Measurements from ENCODE around the gene ATP1B1.

ATP1B1 gene

GRCh38 chr1:169098380-169098779, 8.1 kb upstream of the ATP1B1 start:
- DNase-seq = no peak

DNA sequence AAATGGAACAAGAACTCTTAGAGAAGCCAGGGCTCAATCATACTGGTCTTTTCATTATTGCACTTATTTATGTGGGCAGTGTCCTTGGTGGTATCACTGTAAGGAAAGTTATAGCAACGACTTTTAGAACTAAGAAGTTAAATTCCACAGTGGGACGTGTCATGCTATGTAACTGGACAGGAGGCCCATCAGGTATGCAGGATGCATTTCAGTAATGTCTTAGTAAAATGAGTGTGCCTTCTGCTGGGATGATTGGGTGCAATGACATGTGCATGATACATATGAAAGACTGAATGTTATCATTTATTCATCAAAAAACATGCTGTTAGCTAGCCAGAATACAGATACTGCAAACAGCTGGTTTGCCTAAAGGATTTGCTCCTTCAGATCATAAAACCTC, 6.9 kb upstream of the ATP1B1 start:
- DNase-seq = no peak

- DNase-seq = no peak
Measured at GRCh38 chr1:169100208-169100607, 6.3 kb upstream of the ATP1B1 start.

DNA sequence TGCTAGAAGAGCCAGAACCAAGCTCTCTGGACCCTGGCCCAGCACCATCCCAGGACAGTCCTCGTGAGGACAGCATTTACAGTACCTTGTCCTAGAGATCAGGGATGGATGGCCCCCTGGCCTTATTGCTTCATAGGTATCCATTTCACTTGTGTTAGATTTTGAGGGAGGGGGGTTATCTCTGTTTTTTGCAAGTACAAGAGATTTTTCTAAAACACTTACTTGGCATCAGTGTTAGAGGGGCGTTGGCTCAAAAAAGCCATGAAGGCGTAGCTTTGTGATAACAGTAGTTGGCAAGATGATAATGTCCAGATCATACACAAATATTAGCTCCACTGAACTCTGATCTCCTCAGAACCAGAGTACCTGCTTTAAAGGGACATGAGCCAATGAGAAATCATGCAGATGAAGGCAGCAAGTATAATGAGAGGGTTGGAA, 5.8 kb upstream of the ATP1B1 start:
- no peak for DNase-seq

GRCh38 chr1:169102567-169102966, 3.9 kb upstream of the ATP1B1 start:
- DNase-seq = peak in 1 of 2 experiments; percentile 73

- no peak for DNase-seq
Measured at GRCh38 chr1:169103002-169103401, 3.5 kb upstream of the ATP1B1 start.

DNA sequence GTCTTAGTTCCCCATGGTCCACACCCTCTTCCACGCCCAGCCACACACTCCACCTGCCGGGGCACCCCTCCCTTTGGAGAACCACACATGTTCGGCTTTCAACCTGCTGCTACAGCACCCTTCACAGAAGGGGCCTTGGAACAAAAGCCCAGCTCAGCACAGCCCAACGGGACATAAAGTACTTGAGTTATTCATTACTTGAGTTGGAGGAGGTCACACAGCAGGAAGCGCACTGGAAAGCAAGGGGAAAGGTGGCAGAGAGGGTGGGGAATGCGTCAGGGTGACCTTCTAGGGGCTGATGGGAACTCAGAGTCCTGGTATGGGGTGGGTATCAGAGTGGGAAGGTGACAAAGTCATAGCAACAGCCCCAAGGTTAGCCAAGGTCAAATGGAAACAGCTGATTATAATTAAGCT, 3.0 kb upstream of the ATP1B1 start:
- peak; percentile 91 to 92 for DNase-seq

- no peak for DNase-seq
Measured at GRCh38 chr1:169105087-169105433, 1.4 kb upstream of the ATP1B1 start.

DNA sequence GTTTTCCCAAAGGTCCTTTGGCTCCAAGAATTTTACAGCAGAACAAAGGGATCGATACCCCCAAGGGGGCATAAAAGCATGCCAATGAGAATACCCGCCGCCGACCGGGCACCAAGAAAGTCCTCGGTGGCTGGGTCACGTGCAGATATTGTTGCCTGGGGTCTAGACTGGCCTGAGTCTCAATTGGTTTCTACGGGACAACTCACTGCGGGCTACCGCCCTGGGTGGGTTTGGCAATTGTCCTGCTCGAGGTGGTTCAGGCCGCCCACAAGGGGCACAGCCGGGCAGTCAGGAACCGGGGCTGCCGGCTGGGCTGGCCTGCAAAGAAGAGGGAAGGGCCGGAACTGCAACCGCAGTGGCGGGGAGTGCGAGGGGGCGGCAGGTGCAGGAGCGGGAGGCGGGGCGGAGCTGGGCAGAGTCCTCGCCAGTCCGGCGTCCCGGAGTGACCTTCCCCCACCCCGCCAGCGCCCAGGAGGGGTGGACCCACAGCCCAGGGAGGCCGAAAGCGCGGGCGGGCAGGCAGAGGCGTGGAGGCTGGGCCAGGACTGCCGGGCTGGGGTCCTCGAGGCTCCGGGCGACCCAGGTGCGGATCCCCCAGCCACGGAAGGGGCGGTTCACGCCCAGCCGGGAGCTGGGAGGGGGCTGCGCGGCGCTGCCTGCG, 926 bp upstream of the ATP1B1 start:
- peak; percentile 95 to 98 for DNase-seq

GRCh38 chr1:169106921-169107602, 572 bp downstream of the ATP1B1 start:
- DNase-seq = peak in 1 of 2 experiments; percentile 63

GRCh38 chr1:169107603-169108208, 1.2 kb downstream of the ATP1B1 start:
- no peak for DNase-seq

DNA sequence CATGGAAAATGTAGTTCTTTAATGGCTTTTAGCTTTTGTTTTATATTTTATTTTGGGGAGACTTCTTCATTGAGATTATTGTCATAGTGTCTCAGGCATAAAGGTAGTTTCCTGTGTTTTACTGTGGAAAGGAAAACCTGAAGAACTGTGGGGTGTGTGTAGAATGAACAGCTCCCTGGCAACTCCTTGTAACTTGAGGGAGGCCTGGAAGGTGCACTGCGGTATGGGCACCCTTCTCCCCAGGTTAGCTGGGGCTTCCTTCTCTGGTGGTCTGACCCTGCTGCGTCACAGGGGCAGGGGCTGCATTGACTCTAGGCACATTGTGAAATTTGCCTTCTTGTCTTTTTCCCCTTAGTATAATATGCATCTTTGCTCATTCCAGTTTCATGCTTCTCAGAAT, 1.7 kb downstream of the ATP1B1 start:
- no peak for DNase-seq

DNA sequence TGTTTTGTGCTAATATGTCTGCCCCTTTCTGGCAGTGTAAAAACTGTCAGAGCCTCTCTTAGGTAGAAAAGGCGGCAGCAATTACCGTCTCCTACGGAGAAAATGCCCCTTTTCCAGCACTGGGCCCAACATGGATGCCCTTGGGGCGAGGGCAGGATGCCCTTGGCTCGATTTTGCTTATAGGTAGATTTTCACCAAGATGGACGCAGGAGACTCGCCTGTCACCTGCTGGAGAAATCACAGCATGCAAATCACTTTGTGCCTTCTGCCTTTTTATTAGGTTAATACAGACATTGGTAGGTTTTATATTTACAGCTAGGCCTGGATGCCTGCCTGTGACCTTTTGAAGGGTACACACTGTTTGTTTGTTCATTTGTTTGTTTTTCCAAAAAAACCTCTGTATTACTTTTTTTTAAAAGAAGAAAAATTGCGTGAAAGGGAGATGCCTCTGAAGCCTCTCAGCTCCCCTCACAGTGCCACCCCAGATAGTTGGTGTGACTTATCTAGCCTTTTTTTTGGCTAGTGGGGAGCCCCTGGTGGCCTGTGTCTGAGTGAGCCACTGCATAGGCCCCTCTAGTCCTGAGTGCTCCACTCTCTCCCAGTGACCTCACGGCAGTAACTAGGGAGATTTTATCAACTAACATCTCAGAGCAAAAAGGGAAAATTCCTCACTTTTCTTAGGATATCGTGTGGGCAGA, 2.5 kb downstream of the ATP1B1 start:
- peak; percentile 44 to 50 for DNase-seq

DNA sequence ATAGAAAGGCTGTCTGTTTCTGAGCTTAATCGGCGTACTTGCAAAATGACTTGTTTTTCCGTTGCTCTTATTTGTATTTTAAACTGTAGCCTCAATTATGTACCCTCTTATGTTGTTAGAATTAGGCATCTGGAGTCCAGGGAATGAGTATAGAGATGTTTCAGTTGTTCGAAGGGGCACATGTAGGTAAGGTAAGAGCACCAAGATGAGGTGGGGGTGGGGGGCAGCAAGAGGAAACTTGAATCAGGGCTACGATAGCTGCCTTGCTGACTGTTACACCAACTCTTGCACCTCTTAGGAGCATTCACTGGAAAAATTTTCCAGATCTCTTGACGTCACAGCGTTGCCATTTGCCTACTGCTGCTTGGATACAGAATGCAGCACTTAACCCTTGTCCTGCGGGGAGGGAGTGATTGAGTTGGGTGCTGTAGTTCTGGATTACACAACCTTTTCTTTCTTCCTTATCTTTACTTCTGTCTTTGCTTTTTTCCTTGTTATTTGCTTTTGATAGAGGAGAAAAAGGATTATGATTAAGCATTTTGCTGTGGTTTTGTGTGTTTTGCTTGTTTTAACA, 3.2 kb downstream of the ATP1B1 start:
- DNase-seq = peak; percentile 53 to 57

- no peak for DNase-seq
Measured at GRCh38 chr1:169110236-169110635, 3.7 kb downstream of the ATP1B1 start.

GRCh38 chr1:169110689-169111447, 4.4 kb downstream of the ATP1B1 start:
- DNase-seq = no peak

- no peak for DNase-seq
Measured at GRCh38 chr1:169111472-169111871, 5.0 kb downstream of the ATP1B1 start.

GRCh38 chr1:169112241-169112640, 5.8 kb downstream of the ATP1B1 start:
- no peak for DNase-seq

GRCh38 chr1:169113613-169114119, 7.2 kb downstream of the ATP1B1 start:
- no peak for DNase-seq

DNA sequence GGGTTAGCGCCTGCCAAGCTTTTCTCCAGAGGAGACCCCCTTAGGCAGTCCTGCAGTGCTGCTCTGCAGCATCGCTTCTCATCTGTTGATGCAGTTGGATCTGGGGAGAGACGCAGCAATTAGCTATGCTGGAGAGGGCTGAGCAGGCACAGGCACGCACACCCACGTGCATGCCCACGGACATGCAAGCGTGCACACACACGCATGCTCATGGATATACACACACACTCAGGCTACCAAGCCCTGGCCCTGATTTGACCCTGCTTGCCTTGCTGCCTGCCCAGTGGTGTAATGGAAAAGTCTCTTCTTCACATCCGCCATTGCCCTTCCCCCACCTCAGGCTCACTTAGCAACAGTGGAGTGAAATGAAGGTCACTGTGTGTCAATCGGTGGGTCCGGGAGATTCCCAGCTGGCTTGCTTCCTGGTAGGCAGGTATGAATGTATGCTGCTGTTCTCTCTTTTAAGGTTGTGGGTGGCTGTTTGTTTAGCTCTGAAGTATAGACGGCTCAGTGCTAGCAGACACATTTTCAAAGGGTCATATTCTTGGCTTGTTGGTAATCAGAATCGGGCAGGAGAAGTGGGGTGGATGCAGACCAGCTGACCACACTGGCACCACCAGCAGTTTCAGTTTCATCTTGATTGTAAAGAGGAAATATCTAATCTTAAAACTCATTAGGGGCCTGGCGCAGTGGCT, 9.5 kb downstream of the ATP1B1 start:
- no peak for DNase-seq

DNA sequence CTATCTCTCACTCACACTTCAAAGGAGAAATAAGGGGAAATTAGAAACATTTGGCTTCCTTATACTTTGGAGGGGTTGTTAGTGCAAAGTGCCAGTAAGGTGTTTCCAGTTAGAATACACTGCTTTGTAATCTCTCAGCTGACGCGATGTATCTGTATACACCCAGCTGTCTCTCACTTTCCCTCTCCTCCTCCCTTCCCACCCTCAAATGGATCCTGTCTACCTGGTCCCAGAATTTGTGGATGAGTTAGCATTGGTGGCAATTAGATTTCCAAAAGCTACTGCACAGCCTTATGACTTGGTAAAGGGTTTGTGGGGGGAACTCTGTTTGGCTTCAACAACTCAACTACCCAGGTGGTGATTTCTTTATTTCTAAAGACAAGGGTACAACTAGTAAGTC, 10.5 kb downstream of the ATP1B1 start:
- DNase-seq = no peak

GRCh38 chr1:169117599-169117998, 11.1 kb downstream of the ATP1B1 start:
- no peak for DNase-seq
